ENCODE results near the gene PRDM16.

- TF ChIP-seq, protein P1, sequence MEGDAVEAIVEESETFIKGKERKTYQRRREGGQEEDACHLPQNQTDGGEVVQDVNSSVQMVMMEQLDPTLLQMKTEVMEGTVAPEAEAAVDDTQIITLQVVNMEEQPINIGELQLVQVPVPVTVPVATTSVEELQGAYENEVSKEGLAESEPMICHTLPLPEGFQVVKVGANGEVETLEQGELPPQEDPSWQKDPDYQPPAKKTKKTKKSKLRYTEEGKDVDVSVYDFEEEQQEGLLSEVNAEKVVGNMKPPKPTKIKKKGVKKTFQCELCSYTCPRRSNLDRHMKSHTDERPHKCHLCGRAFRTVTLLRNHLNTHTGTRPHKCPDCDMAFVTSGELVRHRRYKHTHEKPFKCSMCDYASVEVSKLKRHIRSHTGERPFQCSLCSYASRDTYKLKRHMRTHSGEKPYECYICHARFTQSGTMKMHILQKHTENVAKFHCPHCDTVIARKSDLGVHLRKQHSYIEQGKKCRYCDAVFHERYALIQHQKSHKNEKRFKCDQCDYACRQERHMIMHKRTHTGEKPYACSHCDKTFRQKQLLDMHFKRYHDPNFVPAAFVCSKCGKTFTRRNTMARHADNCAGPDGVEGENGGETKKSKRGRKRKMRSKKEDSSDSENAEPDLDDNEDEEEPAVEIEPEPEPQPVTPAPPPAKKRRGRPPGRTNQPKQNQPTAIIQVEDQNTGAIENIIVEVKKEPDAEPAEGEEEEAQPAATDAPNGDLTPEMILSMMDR (IDR thresholded peaks at IDR 0.05), result no peak
- TF ChIP-seq, protein P2, sequence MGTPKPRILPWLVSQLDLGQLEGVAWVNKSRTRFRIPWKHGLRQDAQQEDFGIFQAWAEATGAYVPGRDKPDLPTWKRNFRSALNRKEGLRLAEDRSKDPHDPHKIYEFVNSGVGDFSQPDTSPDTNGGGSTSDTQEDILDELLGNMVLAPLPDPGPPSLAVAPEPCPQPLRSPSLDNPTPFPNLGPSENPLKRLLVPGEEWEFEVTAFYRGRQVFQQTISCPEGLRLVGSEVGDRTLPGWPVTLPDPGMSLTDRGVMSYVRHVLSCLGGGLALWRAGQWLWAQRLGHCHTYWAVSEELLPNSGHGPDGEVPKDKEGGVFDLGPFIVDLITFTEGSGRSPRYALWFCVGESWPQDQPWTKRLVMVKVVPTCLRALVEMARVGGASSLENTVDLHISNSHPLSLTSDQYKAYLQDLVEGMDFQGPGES (IDR thresholded peaks at IDR 0.05; ENCODE audit: low read depth, low read length), result no peak
- TF ChIP-seq TAF1 (IDR thresholded peaks at IDR 0.05; ENCODE audit: borderline replicate concordance, low read depth, low read length) (no peak), GATA2 (CRISPR knock-in tag; IDR thresholded peaks at IDR 0.05) (no peak), MXI1 (IDR thresholded peaks at IDR 0.05; ENCODE audit: low read depth, low read length) (no peak), POLR2AphosphoS5 (IDR thresholded peaks at IDR 0.05; ENCODE audit: low read depth, low read length) (no peak), EZH2phosphoT487 (IDR thresholded peaks at IDR 0.05; ENCODE audit: borderline replicate concordance, low read depth) (no peak), RFX5 (IDR thresholded peaks at IDR 0.05; ENCODE audit: low read length) (no peak), FOSL2 (IDR thresholded peaks at IDR 0.05; ENCODE audit: borderline replicate concordance, low read depth) (no peak)
Observed at GRCh38 chr1:3219005-3219790, 150.2 kb downstream of the PRDM16 start.

Measured in SK-N-SH (cell line).